Measurements from ENCODE around the gene NRM.

NRM gene

GRCh38 chr6:30705620-30706019 is 14.8 kb upstream of the NRM start:
- H3K27ac ChIP-seq (ENCODE audit: insufficient read depth in 1 of 2, low read depth in 1 of 2, low read length in 2 of 2, poor library complexity in 1 of 2, severe bottlenecking in 2 of 2) = no peak overlapping the region
- no peaks in the 10 kb centered on the region for H3K9me3 ChIP-seq (ENCODE audit: control extremely low read depth in 1 of 5, control insufficient read depth in 4 of 5, insufficient read depth in 2 of 5, low read depth in 1 of 5, low read length in 4 of 5)
- CTCF ChIA-PET = interaction anchor here (1.0 to 2.7 kb wide), 3 partner anchors 10 to 17 kb away, joined by 4 to 17 read pairs (median 6); partner anchors contain the start of gene NRM
- H3K4me1 ChIP-seq (ENCODE audit: control extremely low read depth in 1 of 4, control insufficient read depth in 4 of 4, insufficient read depth in 4 of 4, low read length in 3 of 4) = no peaks in the 10 kb centered on the region
- H3K36me3 ChIP-seq (ENCODE audit: control insufficient read depth in 4 of 4, insufficient read depth in 4 of 4, low read length in 3 of 4) = peaks cover 19 to 57% (median 47%) of the 10 kb centered on the region in 4 experiments
- no peak for DNase-seq
- no peaks in the 10 kb centered on the region for H3K27me3 ChIP-seq (replicated peaks in 2 of 5; ENCODE audit: control insufficient read depth in 4 of 5, insufficient read depth in 5 of 5, low read length in 4 of 5)
- 100% methylated on average over 3 of the region's 4 CpGs for WGBS (ENCODE audit: insufficient coverage)
- POLR2A ChIA-PET = interaction anchor here (0.7 kb wide), 1 partner anchor 10 kb away, joined by 5 read pairs; no protein-coding TSS in a partner anchor
- no peak overlapping the region for H3K4me3 ChIP-seq (ENCODE audit: control insufficient read depth in 1 of 7, extremely low read depth in 1 of 7, insufficient read depth in 4 of 7, low read depth in 2 of 7, low read length in 6 of 7)

- Histone ChIP-seq H3K27me3 (replicated peaks in 2 of 5; ENCODE audit: control insufficient read depth in 4 of 5, insufficient read depth in 5 of 5, low read length in 4 of 5) (no peaks in the 10 kb centered on the region), H3K36me3 (ENCODE audit: control insufficient read depth in 4 of 4, insufficient read depth in 4 of 4, low read length in 3 of 4) (peaks cover 16 to 52% (median 48%) of the 10 kb centered on the region in 4 experiments), H3K9me3 (ENCODE audit: control extremely low read depth in 1 of 5, control insufficient read depth in 4 of 5, insufficient read depth in 2 of 5, low read depth in 1 of 5, low read length in 4 of 5) (no peaks in the 10 kb centered on the region), H3K27ac (ENCODE audit: insufficient read depth in 1 of 2, low read depth in 1 of 2, low read length in 2 of 2, poor library complexity in 1 of 2, severe bottlenecking in 2 of 2) (no peak overlapping the region), H3K4me1 (ENCODE audit: control extremely low read depth in 1 of 4, control insufficient read depth in 4 of 4, insufficient read depth in 4 of 4, low read length in 3 of 4) (no peaks in the 10 kb centered on the region), H3K4me3 (ENCODE audit: control insufficient read depth in 1 of 7, extremely low read depth in 1 of 7, insufficient read depth in 4 of 7, low read depth in 2 of 7, low read length in 6 of 7) (no peak overlapping the region)
- DNase-seq = no peak
- 100% methylated on average over 1 of the region's 4 CpGs for WGBS (ENCODE audit: insufficient coverage)
- ChIA-PET CTCF (interaction anchor here (0.9 to 2.7 kb wide), 4 partner anchors 9 to 16 kb away, joined by 3 to 17 read pairs (median 4); partner anchors contain the start of gene NRM), POLR2A (interaction anchor here (1.1 to 1.3 kb wide), 2 partner anchors 8 to 13 kb away, joined by 5 read pairs; partner anchors contain the start of gene MDC1)
These were observed 13.0 kb upstream of the NRM start for GRCh38 chr6:30703821-30704220.

GRCh38 chr6:30703011-30703410 is 12.2 kb upstream of the NRM start:
- WGBS (ENCODE audit: insufficient coverage) = 96% methylated on average over 7 of the region's 10 CpGs
- Histone ChIP-seq H3K27ac (ENCODE audit: insufficient read depth in 1 of 2, low read depth in 1 of 2, low read length in 2 of 2, poor library complexity in 1 of 2, severe bottlenecking in 2 of 2) (no peak overlapping the region), H3K4me3 (ENCODE audit: control insufficient read depth in 1 of 7, extremely low read depth in 1 of 7, insufficient read depth in 4 of 7, low read depth in 2 of 7, low read length in 6 of 7) (no peak overlapping the region), H3K4me1 (ENCODE audit: control extremely low read depth in 1 of 4, control insufficient read depth in 4 of 4, insufficient read depth in 4 of 4, low read length in 3 of 4) (no peaks in the 10 kb centered on the region), H3K27me3 (replicated peaks in 2 of 5; ENCODE audit: control insufficient read depth in 4 of 5, insufficient read depth in 5 of 5, low read length in 4 of 5) (no peaks in the 10 kb centered on the region), H3K36me3 (ENCODE audit: control insufficient read depth in 4 of 4, insufficient read depth in 4 of 4, low read length in 3 of 4) (peaks cover 16 to 50% (median 44%) of the 10 kb centered on the region in 4 experiments), H3K9me3 (ENCODE audit: control extremely low read depth in 1 of 5, control insufficient read depth in 4 of 5, insufficient read depth in 2 of 5, low read depth in 1 of 5, low read length in 4 of 5) (no peaks in the 10 kb centered on the region)
- no peak for DNase-seq
- CTCF ChIA-PET = interaction anchor here (0.7 to 2.7 kb wide), 3 partner anchors 10 to 24 kb away, joined by 3 to 17 read pairs (median 3); partner anchors contain the start of gene NRM
- POLR2A ChIA-PET = interaction anchor here (1.3 kb wide), 1 partner anchor 9 kb away, joined by 5 read pairs; no protein-coding TSS in a partner anchor

GRCh38 chr6:30700340-30700739 is 9.6 kb upstream of the NRM start:
- no peak for DNase-seq
- no peak overlapping the region for H3K27ac ChIP-seq (ENCODE audit: insufficient read depth in 1 of 2, low read depth in 1 of 2, low read length in 2 of 2, poor library complexity in 1 of 2, severe bottlenecking in 2 of 2)

GRCh38 chr6:30696432-30696831 is 5.6 kb upstream of the NRM start:
- Histone ChIP-seq H3K27ac (ENCODE audit: insufficient read depth in 1 of 2, low read depth in 1 of 2, low read length in 2 of 2, poor library complexity in 1 of 2, severe bottlenecking in 2 of 2) (no peak overlapping the region), H3K27me3 (replicated peaks in 2 of 5; ENCODE audit: control insufficient read depth in 4 of 5, insufficient read depth in 5 of 5, low read length in 4 of 5) (no peaks in the 10 kb centered on the region), H3K9me3 (ENCODE audit: control extremely low read depth in 1 of 5, control insufficient read depth in 4 of 5, insufficient read depth in 2 of 5, low read depth in 1 of 5, low read length in 4 of 5) (no peaks in the 10 kb centered on the region), H3K4me1 (ENCODE audit: control extremely low read depth in 1 of 4, control insufficient read depth in 4 of 4, insufficient read depth in 4 of 4, low read length in 3 of 4) (peaks cover 0 to 2% (median under 1%) of the 10 kb centered on the region in 4 experiments), H3K36me3 (ENCODE audit: control insufficient read depth in 4 of 4, insufficient read depth in 4 of 4, low read length in 3 of 4) (peaks cover 2 to 7% (median 6%) of the 10 kb centered on the region in 4 experiments), H3K4me3 (ENCODE audit: control insufficient read depth in 1 of 7, extremely low read depth in 1 of 7, insufficient read depth in 4 of 7, low read depth in 2 of 7, low read length in 6 of 7) (no peak overlapping the region)
- WGBS (ENCODE audit: insufficient coverage) = 100% methylated on average over 3 of the region's 5 CpGs
- POLR2A ChIA-PET = no interaction called here
- no peak for DNase-seq
- CTCF ChIA-PET = interaction anchor here (1.3 kb wide), 1 partner anchor 17 kb away, joined by 4 read pairs; no protein-coding TSS in a partner anchor

More at GRCh38 chr6:30700340-30700739, 9.6 kb upstream of the NRM start:
- no peaks in the 10 kb centered on the region for H3K4me1 ChIP-seq (ENCODE audit: control extremely low read depth in 1 of 4, control insufficient read depth in 4 of 4, insufficient read depth in 4 of 4, low read length in 3 of 4)
- no peaks in the 10 kb centered on the region for H3K9me3 ChIP-seq (ENCODE audit: control extremely low read depth in 1 of 5, control insufficient read depth in 4 of 5, insufficient read depth in 2 of 5, low read depth in 1 of 5, low read length in 4 of 5)
- H3K4me3 ChIP-seq (ENCODE audit: control insufficient read depth in 1 of 7, extremely low read depth in 1 of 7, insufficient read depth in 4 of 7, low read depth in 2 of 7, low read length in 6 of 7) = no peak overlapping the region
- ChIA-PET CTCF (interaction anchor here (1.0 to 2.5 kb wide), 2 partner anchors 19 to 22 kb away, joined by 3 to 9 read pairs; no protein-coding TSS in a partner anchor), POLR2A (no interaction called here)
- 63% methylated on average over 2 of the region's 4 CpGs for WGBS (ENCODE audit: insufficient coverage)
- H3K27me3 ChIP-seq (replicated peaks in 2 of 5; ENCODE audit: control insufficient read depth in 4 of 5, insufficient read depth in 5 of 5, low read length in 4 of 5) = no peaks in the 10 kb centered on the region
- H3K36me3 ChIP-seq (ENCODE audit: control insufficient read depth in 4 of 4, insufficient read depth in 4 of 4, low read length in 3 of 4) = peaks cover 10 to 33% (median 30%) of the 10 kb centered on the region in 4 experiments

- CTCF ChIA-PET = interaction anchor here (1.1 to 5.2 kb wide), 6 partner anchors 11 to 64 kb away, joined by 4 to 37 read pairs (median 8); partner anchors contain the start of genes ATAT1 and MDC1
- H3K4me3 ChIP-seq (ENCODE audit: control insufficient read depth in 1 of 7, extremely low read depth in 1 of 7, insufficient read depth in 4 of 7, low read depth in 2 of 7, low read length in 6 of 7) = peak overlapping the region; percentile 83 to 96 (median 86)
- peaks cover 0 to 4% (median 0%) of the 10 kb centered on the region in 4 experiments for H3K36me3 ChIP-seq (ENCODE audit: control insufficient read depth in 4 of 4, insufficient read depth in 4 of 4, low read length in 3 of 4)
- H3K4me1 ChIP-seq (ENCODE audit: control extremely low read depth in 1 of 4, control insufficient read depth in 4 of 4, insufficient read depth in 4 of 4, low read length in 3 of 4) = peaks cover 12 to 42% (median 38%) of the 10 kb centered on the region in 4 experiments
- H3K27ac ChIP-seq (ENCODE audit: insufficient read depth in 1 of 2, low read depth in 1 of 2, low read length in 2 of 2, poor library complexity in 1 of 2, severe bottlenecking in 2 of 2) = peak overlapping the region in 1 of 2 experiments; percentile 59
- DNase-seq = peak in 1 of 3 donors; percentile 23
- 76% methylated on average over 2 of the region's 8 CpGs for WGBS (ENCODE audit: insufficient coverage)
- POLR2A ChIA-PET = interaction anchor here (1.0 kb wide), 1 partner anchor 9 kb away, joined by 3 read pairs; no protein-coding TSS in a partner anchor
- H3K27me3 ChIP-seq (replicated peaks in 2 of 5; ENCODE audit: control insufficient read depth in 4 of 5, insufficient read depth in 5 of 5, low read length in 4 of 5) = no peaks in the 10 kb centered on the region
- no peaks in the 10 kb centered on the region for H3K9me3 ChIP-seq (ENCODE audit: control extremely low read depth in 1 of 5, control insufficient read depth in 4 of 5, insufficient read depth in 2 of 5, low read depth in 1 of 5, low read length in 4 of 5)
These were observed 544 bp upstream of the NRM start for GRCh38 chr6:30691208-30691847.
